Left lung (tissue), 10 donors: ENCODE measurements around the gene TRAF3. TPM values are rescaled to one million over a fixed set of nuclear protein-coding genes. Genes with fewer than 3 reads are reported as not detected.
A peak's percentile ranks its signal among the peaks of the same experiment; 100 is the strongest.

Experiments
- ATAC-seq: fragments of 200-7000 bp; cut with Tn5 transposase; one replicate; pipeline ENCODE4 v1.9.1; 2020; ENCODE audit warnings: moderate library complexity
- DNase-seq, 4 donors: peaks; one replicate each; pipeline ENCODE4 v3.0.0-alpha.2; 2013 to 2020
- H3K27ac ChIP-seq, 2 donors: fragments of 200-600 bp; sonication (generic) in 1 of 2; one replicate each; pipeline versions ENCODE4 v1.5.0 to v1.8.0; 2020 to 2021
- H3K27me3 ChIP-seq, 2 donors: fragments of 200-600 bp; sonication (generic) in 1 of 2; one replicate each; pipeline versions ENCODE4 v1.5.0 to v1.8.0; 2020 to 2021
- H3K36me3 ChIP-seq, 2 donors: fragments of 200-600 bp; sonication (generic) in 1 of 2; one replicate each; pipeline versions ENCODE4 v1.5.0 to v1.8.0; 2020 to 2021
- H3K4me1 ChIP-seq, 2 donors: fragments of 200-600 bp; one replicate each; pipeline ENCODE4 v1.8.0; 2021
- H3K4me3 ChIP-seq, 2 donors: fragments of 200-600 bp; sonication (generic) in 1 of 2; one replicate each; pipeline versions ENCODE4 v1.5.0 to v1.8.0; 2020 to 2021; ENCODE audit warnings: mild to moderate bottlenecking in 1 of 2
- H3K9me3 ChIP-seq, 2 donors: fragments of 200-600 bp; sonication (generic) in 1 of 2; one replicate each; pipeline versions ENCODE4 v1.5.0 to v1.8.0; 2020 to 2021
- intact Hi-C, 2 donors: fragments of 100-400 bp; cut with DNase I; formaldehyde crosslinking; loops; one replicate each; pipeline versions ENCODE4 v1.11.2 to v1.14.2; 2022
- polyA plus RNA-seq, 6 donors: library from polyadenylated mRNA; unstranded; fragments of 120-200 nt; gene quantifications; one replicate each; pipeline ENCODE4 v1.2.1, GENCODE V29; 2013; ENCODE audit not compliant: insufficient read length in 6 of 6
- total RNA-seq, 2 donors: library from RNA; stranded (reverse); fragmentation: NEBNext Ultra II Directional; extraction: Animal tissue kit (Norgen Biotek cat#: 25700); gene quantifications; one replicate each; pipeline ENCODE4 v1.2.1, GENCODE V29; 2021
- TF ChIP-seq, protein P1 (sequence below), 2 donors: fragments of 200-600 bp; sonication (generic) in 1 of 2; IDR thresholded peaks; one replicate each; pipeline versions ENCODE4 v1.5.0 to v1.8.0; 2021; ENCODE audit warnings: antibody characterized with exemption in 2 of 2
- donor health status: DM: no; HTN: yes; CAD: no.
- donor health status: DM: no; HTN: no; CAD: no.

TRAF3 gene
- total and polyA plus RNA-seq, 8 donors, result 10.9 to 25.1 (median 13.1) TPM

DNA sequence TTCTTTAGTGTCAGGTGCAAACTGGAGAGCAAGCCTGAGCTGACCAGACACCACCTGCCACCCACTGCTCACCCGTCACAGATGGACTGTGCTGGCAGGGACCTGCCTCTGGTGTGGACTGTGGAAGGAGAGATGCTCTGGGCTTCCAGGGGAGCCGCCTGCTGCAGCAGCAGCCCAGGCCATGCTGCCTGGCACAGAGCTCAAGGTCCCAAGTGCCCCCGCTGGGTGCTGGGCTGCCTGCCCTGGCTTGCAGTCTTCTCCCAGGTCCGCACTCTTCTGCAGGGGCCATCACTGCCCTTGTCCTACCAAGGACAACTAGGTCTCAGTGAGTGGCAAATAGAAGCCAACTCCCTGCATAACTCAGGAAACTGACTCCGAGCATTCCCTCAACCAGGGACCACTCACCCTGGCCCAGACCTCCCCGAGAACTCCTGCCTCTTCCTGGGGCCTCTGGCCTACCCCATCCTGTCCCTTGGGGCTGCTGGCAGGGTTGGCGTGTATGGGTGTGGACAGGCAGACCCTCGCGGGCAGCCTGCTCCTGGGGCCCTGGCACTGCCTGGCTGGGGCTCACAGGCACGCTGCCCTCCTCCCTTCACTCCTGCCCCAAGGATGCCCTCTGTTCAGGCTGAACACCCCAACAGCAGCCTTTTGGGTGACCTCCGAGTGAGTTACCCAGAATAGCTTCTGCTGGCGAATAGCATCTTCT, 154.5 kb downstream of the TRAF3 start:
- intact Hi-C loops, result no loop called here

DNA sequence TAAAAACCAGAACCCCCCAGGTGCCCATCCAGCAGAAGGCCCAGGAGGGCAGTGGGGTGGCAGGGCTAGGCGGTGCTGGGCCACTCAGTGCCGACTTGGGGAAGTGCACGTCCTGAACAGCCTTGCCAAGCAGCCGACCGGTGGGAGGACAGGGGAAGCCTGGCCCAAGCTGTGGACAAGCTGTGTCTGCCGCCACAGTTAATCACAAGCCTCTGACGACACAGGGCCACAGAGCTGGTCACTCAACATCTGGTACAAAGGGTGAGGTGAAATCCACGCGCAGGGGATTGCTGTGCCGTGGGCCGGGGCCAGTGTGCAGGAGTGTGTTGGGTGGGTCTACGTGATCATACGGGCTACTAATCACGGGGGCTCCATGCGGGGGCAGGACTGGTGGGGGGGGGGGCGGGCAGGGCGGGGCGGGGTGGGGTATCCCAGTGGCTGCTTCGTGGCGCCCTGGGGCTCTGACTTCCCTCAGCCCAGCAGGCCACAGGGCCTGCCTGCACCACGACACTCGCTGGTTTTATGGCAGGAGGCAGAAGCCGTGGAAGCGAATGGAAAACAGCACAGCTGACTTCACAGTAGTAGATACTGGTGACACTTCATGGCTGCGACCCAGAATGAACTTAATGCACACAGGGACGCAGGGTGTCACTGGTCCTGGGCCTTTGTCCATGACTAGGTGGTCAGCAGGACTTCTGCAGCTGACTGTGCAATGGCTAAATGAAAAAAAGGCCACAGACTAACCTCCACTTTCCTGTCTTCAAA, 155.4 kb downstream of the TRAF3 start:
- Histone ChIP-seq H3K4me1 (peaks cover 21 to 30% of the 10 kb centered on the region in 2 donors), H3K36me3 (peaks cover 0 to 35% of the 10 kb centered on the region in 2 donors), H3K4me3 (no peak overlapping the region), H3K9me3 (no peaks in the 10 kb centered on the region), H3K27ac (no peak overlapping the region), H3K27me3 (peaks cover 21 to 48% of the 10 kb centered on the region in 2 donors)
- DNase-seq (peak in 1 of 4 donors; percentile 61), ATAC-seq (no peak)
- intact Hi-C loops, result no loop called here
- TF ChIP-seq, protein P1, sequence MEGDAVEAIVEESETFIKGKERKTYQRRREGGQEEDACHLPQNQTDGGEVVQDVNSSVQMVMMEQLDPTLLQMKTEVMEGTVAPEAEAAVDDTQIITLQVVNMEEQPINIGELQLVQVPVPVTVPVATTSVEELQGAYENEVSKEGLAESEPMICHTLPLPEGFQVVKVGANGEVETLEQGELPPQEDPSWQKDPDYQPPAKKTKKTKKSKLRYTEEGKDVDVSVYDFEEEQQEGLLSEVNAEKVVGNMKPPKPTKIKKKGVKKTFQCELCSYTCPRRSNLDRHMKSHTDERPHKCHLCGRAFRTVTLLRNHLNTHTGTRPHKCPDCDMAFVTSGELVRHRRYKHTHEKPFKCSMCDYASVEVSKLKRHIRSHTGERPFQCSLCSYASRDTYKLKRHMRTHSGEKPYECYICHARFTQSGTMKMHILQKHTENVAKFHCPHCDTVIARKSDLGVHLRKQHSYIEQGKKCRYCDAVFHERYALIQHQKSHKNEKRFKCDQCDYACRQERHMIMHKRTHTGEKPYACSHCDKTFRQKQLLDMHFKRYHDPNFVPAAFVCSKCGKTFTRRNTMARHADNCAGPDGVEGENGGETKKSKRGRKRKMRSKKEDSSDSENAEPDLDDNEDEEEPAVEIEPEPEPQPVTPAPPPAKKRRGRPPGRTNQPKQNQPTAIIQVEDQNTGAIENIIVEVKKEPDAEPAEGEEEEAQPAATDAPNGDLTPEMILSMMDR (IDR thresholded peaks at IDR 0.05), result no peak

More for the DNA sequence above, 154.5 kb downstream of the TRAF3 start:
- H3K36me3 ChIP-seq, result peaks cover 0 to 25% of the 10 kb centered on the region in 2 donors
- TF ChIP-seq, protein P1 (IDR thresholded peaks at IDR 0.05), result no peak
- no peak for ATAC-seq
- no peaks in the 10 kb centered on the region for H3K9me3 ChIP-seq
- H3K4me3 ChIP-seq, result no peak overlapping the region
- H3K4me1 ChIP-seq, result peaks cover 21 to 30% of the 10 kb centered on the region in 2 donors
- peak in 1 of 4 donors; percentile 57 for DNase-seq
- no peak overlapping the region for H3K27ac ChIP-seq
- peaks cover 21 to 57% of the 10 kb centered on the region in 2 donors for H3K27me3 ChIP-seq

DNA sequence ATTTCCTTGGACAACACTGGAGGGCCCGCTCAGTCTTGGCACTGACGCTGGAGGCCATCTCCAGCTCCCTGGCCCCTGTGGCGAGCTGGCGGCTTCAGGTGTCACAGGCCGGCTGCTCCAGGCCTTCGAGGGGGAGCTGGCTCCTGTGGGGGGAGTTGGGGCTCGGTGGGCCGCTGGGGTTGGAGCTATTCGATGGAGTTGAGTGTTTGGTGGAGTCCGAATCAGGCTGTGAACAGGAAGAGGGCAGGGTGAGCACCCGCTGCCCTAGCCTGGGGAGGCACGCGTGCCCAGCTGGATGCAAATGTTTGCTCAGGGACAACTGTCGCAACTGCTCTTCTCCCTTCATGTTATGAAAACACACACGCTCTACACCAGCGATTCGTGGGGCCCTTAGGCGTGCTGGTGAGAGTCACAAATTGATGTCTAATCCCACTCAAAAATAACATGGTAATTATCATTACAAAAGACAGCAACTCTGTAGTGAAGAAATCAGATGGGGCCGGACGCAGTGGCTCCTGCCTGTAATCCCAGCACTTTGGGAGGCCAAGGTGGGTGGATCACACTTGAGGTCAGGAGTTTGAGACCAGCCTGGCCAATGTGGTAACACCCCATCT, 156.5 kb downstream of the TRAF3 start:
- intact Hi-C loops, result no loop called here
- Histone ChIP-seq H3K27ac (no peak overlapping the region), H3K4me3 (no peak overlapping the region), H3K27me3 (peaks cover 20 to 37% of the 10 kb centered on the region in 2 donors), H3K36me3 (peaks cover 0 to 45% of the 10 kb centered on the region in 2 donors), H3K9me3 (no peaks in the 10 kb centered on the region), H3K4me1 (peaks cover 18 to 21% of the 10 kb centered on the region in 2 donors)
- ATAC-seq, result no peak
- peak in 1 of 4 donors; percentile 64 for DNase-seq
- TF ChIP-seq, protein P1 (IDR thresholded peaks at IDR 0.05), result no peak

DNA sequence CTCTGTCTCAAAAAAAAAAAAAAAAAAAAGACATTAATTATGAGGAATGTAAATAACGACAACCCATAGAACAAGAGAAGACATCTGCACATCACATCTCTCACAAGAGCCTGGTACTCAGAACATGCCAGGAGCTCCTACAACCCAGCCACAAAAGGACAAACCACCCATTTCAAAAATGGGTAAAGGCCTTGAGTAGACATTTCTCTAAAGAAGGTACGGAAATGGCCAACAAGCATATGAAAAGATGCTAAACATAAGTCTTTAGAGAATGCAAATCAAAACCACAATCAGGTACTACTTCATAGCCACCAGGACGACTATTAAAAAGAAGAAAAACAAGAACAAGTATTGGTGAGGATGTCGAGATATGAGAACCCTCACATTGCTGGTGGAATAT, 158.5 kb downstream of the TRAF3 start:
- intact Hi-C loops, result no loop called here
- peaks cover under 1 to 17% of the 10 kb centered on the region in 2 donors for H3K27me3 ChIP-seq
- no peak overlapping the region for H3K4me3 ChIP-seq
- H3K36me3 ChIP-seq, result peaks cover 0 to 66% of the 10 kb centered on the region in 2 donors
- DNase-seq (no peak), ATAC-seq (no peak)
- no peaks in the 10 kb centered on the region for H3K9me3 ChIP-seq
- H3K27ac ChIP-seq, result no peak overlapping the region
- TF ChIP-seq, protein P1 (IDR thresholded peaks at IDR 0.05), result no peak
- H3K4me1 ChIP-seq, result peaks cover 0 to 2% of the 10 kb centered on the region in 2 donors
